Measurements from ENCODE around the gene MDC1.

Gene MDC1

GRCh38 chr6:30747902-30748769, 31.1 kb upstream of the MDC1 start:
- DNase-seq, result no peak

- no peak for DNase-seq
Measured at GRCh38 chr6:30747300-30747687, 30.2 kb upstream of the MDC1 start.

GRCh38 chr6:30744054-30744805, 27.1 kb upstream of the MDC1 start, which contains the start of gene IER3:
Gene IER3, minus strand, starts transcription at chr6:30744547. Its CDS starts 29 bp downstream, at chr6:30744518.
- DNase-seq, result peak; percentile 97

GRCh38 chr6:30743099-30744053, 26.3 kb upstream of the MDC1 start:
- DNase-seq, result no peak

GRCh38 chr6:30742316-30743098, 25.4 kb upstream of the MDC1 start, which contains the start of gene FLOT1:
Gene FLOT1, minus strand, starts transcription at chr6:30742687. Its CDS starts 498 bp downstream, at chr6:30742189.
- peak; percentile 99 for DNase-seq

GRCh38 chr6:30741789-30742315, 24.8 kb upstream of the MDC1 start:
- no peak for DNase-seq

- DNase-seq, result peak; percentile 54
Measured at GRCh38 chr6:30741063-30741779, 24.1 kb upstream of the MDC1 start.

- no peak for DNase-seq
Measured at GRCh38 chr6:30740540-30740870, 23.4 kb upstream of the MDC1 start.

GRCh38 chr6:30738532-30738931, 21.5 kb upstream of the MDC1 start:
- no peak for DNase-seq

- no peak for DNase-seq
Measured at GRCh38 chr6:30735668-30736314, 18.7 kb upstream of the MDC1 start.

GRCh38 chr6:30732237-30732943, 15.3 kb upstream of the MDC1 start:
- DNase-seq, result no peak

GRCh38 chr6:30730601-30731435, 13.7 kb upstream of the MDC1 start:
- DNase-seq, result peak; percentile 95

GRCh38 chr6:30727920-30728553, 11.0 kb upstream of the MDC1 start:
- no peak for DNase-seq

- DNase-seq, result no peak
Measured at GRCh38 chr6:30726506-30727413, 9.7 kb upstream of the MDC1 start.

- no peak for DNase-seq
Measured at GRCh38 chr6:30725713-30726505, 8.8 kb upstream of the MDC1 start.

GRCh38 chr6:30724906-30725667, 8.0 kb upstream of the MDC1 start:
- DNase-seq, result no peak

Data from islet precursor cell (in vitro differentiated cells).